Mammary epithelial cell (primary cell): ENCODE results near the gene AMIGO1.

Source experiments
- CTCF ChIP-seq, 2 donors: IDR thresholded peaks in 1 of 2; conservative IDR thresholded peaks in 1 of 2; 2 replicates each; pipeline ENCODE4 v1.5.1; 2011 to 2012; ENCODE audit warnings: inconsistent platforms in 2 of 2, low read length in 2 of 2, mild to moderate bottlenecking in 2 of 2, control low read depth in 1 of 2, low read depth in 1 of 2; ENCODE audit not compliant: insufficient read depth in 1 of 2; ENCODE audit errors: extremely low read depth in 1 of 2
- EZH2 ChIP-seq: IDR thresholded peaks from 2 replicates; pipeline ENCODE4 v1.6.1; 2012; ENCODE audit warnings: low read length, inconsistent platforms, borderline replicate concordance

GRCh38 chr1:109482242-109482641, 27.3 kb downstream of the AMIGO1 start:
- TF ChIP-seq EZH2 (no peak), CTCF (conservative IDR thresholded peaks at IDR 0.05 in 1 of 2, IDR thresholded peaks at IDR 0.05 in 1 of 2; ENCODE audit: extremely low read depth in 1 of 2, insufficient read depth in 1 of 2, low read depth in 1 of 2, low read length in 2 of 2) (no peak)
